Spleen (tissue), 11 donors: ENCODE data around the gene ERCC2. TPM values are rescaled to one million over a fixed set of nuclear protein-coding genes. Genes with fewer than 3 reads are reported as not detected.

Experiments used
- DNase-seq: peaks from one replicate; pipeline ENCODE4 v3.0.0-alpha.2; 2020
- H3K27ac ChIP-seq, 8 donors: fragments of 200-600 bp; sonication (generic) in 7 of 8; 1 replicate in 4 of 8; 2 replicates in 4 of 8; pipeline versions ENCODE4 v1.5.0 to v1.8.0; 2016 to 2021; ENCODE audit warnings: inconsistent platforms in 4 of 8, mild to moderate bottlenecking in 4 of 8, moderate library complexity in 1 of 8
- H3K27me3 ChIP-seq, 7 donors: fragments of 200-600 bp; sonication (generic) in 6 of 7; replicated peaks in 1 of 7; 1 replicate in 4 of 7; 2 replicates in 3 of 7; pipeline versions ENCODE4 v1.5.0 to v1.8.0; 2016 to 2021; ENCODE audit warnings: inconsistent platforms in 3 of 7, mild to moderate bottlenecking in 1 of 7
- H3K36me3 ChIP-seq, 6 donors: fragments of 200-600 bp; sonication (generic) in 5 of 6; 1 replicate in 4 of 6; 2 replicates in 2 of 6; pipeline versions ENCODE4 v1.5.0 to v1.8.0; 2016 to 2021; ENCODE audit warnings: inconsistent platforms in 2 of 6
- H3K4me1 ChIP-seq, 6 donors: fragments of 200-600 bp; sonication (generic) in 5 of 6; 1 replicate in 3 of 6; 2 replicates in 3 of 6; pipeline versions ENCODE4 v1.5.0 to v1.8.0; 2016 to 2021; ENCODE audit warnings: inconsistent platforms in 3 of 6
- H3K4me3 ChIP-seq, 8 donors: fragments of 200-600 bp; sonication (generic) in 7 of 8; 1 replicate in 4 of 8; 2 replicates in 4 of 8; pipeline versions ENCODE4 v1.5.0 to v1.8.0; 2016 to 2021; ENCODE audit warnings: inconsistent platforms in 4 of 8, mild to moderate bottlenecking in 4 of 8, moderate library complexity in 2 of 8
- H3K9me3 ChIP-seq, 8 donors: fragments of 200-600 bp; sonication (generic) in 7 of 8; 1 replicate in 4 of 8; 2 replicates in 4 of 8; pipeline versions ENCODE4 v1.5.0 to v1.8.0; 2016 to 2021; ENCODE audit warnings: inconsistent platforms in 4 of 8
- POLR2A ChIP-seq, 3 donors: fragments of 450-650 bp; IDR thresholded peaks; one replicate each; pipeline ENCODE4 v1.5.1; 2017; ENCODE audit warnings: antibody characterized with exemption in 3 of 3, mild to moderate bottlenecking in 1 of 3
- POLR2AphosphoS5 ChIP-seq, 3 donors: sonication (generic); formaldehyde crosslinking; IDR thresholded peaks; one replicate each; pipeline ENCODE4 v1.5.1; 2017; ENCODE audit warnings: antibody characterized with exemption in 3 of 3
- WGBS, 5 donors: extraction: QIAGEN DNeasy Blood & Tissue Kit in 3 of 5; methylation state at CpG; one replicate each; pipeline versions ENCODE4 v1.1.5 to v1.1.7; 2013 to 2018; 5-methylcytosine and 5-hydroxymethylcytosine counted together
- intact Hi-C: fragments of 100-400 bp; cut with DNase I; formaldehyde crosslinking; loops from one replicate; pipeline ENCODE4 v1.15.0; 2023; ENCODE audit warnings: low total_unique reads
- polyA plus RNA-seq, 3 donors: library from polyadenylated mRNA; stranded (reverse); fragments of 200-250 nt; gene quantifications; one replicate each; pipeline ENCODE4 v1.2.1, GENCODE V29; 2013
- total RNA-seq, 7 donors: library from RNA; depleted of rRNA in 3 of 7; stranded (reverse); fragments of >200 nt in 3 of 7; fragmentation: NEBNext Ultra II Directional in 4 of 7; extraction: Animal tissue kit (Norgen Biotek cat#: 25700) in 4 of 7; gene quantifications; one replicate each; pipeline versions ENCODE4 v1.1.0 to v1.2.1, GENCODE V29; 2016 to 2021
- TF ChIP-seq, protein P1 (sequence below), 11 experiments: fragments of 200-600 bp in 7 of 11; fragments of 450-650 bp in 4 of 11; sonication (generic) in 4 of 11; IDR thresholded peaks in 8 of 11; conservative IDR thresholded peaks in 3 of 11; 1 replicate in 7 of 11; 2 replicates in 4 of 11; pipeline versions ENCODE4 v1.4.0 to v1.8.0; 2016 to 2021; ENCODE audit warnings: antibody characterized with exemption in 11 of 11, inconsistent platforms in 4 of 11, mild to moderate bottlenecking in 1 of 11
- donor health status: healthy with polysubstance abuse.
- donor health status: DM: no; HTN: no; CAD: no; lungs with moderate emphysema.
- donor health status: DM: no; HTN: no; CAD: no.
- donor health status: Bipolar disorder and iron deficiency.
- donor health status: healthy.
- donor health status: DM: no; HTN: no; CAD: no.
- donor health status: DM: yes; HTN: yes; CAD: no.

Gene ERCC2
- total and polyA plus RNA-seq, 10 donors: 11.5 to 22.1 (median 16.0) TPM

DNA sequence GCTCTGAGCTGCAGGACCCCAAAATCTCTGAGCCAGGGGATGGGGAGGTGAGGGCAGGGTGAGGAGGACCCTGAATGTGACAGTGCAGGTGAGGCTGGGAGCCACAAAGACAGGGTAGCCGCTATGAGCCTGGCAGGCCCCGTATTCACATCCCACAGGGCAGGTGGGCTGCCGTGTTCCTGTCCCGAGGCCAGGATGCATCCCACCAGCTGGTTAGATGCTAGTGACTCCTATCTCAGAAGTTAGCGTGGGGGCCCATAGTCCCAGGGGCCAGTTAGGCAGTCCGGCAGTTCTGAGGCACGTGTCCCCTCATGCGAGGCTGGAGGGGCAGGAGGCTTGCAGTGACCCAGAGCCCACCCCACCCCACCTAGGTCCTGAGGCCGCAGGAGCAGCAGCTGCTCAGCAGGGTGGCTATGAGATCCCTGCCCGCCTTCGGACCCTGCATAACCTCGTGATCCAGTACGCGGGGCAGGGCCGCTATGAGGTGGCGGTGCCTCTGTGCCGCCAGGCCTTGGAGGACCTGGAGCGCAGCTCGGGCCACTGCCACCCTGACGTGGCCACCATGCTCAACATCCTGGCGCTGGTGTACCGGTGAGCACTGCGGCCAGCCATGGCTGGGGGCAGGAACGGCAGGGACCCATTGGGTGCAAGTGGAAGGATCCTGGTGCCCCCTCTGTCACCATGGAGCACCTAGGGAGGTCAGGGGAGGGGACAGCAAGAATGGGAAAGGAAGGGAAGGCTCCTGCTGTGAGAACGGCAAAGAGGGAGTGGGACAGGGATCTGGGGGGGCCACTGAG lies 22.6 kb downstream of the ERCC2 start:
- intact Hi-C loops: no loop called here
- peaks cover 0 to 29% (median 20%) of the 10 kb centered on the region in 6 donors for H3K36me3 ChIP-seq
- TF ChIP-seq POLR2A (IDR thresholded peaks at IDR 0.05): no peak
- TF ChIP-seq, protein P1, sequence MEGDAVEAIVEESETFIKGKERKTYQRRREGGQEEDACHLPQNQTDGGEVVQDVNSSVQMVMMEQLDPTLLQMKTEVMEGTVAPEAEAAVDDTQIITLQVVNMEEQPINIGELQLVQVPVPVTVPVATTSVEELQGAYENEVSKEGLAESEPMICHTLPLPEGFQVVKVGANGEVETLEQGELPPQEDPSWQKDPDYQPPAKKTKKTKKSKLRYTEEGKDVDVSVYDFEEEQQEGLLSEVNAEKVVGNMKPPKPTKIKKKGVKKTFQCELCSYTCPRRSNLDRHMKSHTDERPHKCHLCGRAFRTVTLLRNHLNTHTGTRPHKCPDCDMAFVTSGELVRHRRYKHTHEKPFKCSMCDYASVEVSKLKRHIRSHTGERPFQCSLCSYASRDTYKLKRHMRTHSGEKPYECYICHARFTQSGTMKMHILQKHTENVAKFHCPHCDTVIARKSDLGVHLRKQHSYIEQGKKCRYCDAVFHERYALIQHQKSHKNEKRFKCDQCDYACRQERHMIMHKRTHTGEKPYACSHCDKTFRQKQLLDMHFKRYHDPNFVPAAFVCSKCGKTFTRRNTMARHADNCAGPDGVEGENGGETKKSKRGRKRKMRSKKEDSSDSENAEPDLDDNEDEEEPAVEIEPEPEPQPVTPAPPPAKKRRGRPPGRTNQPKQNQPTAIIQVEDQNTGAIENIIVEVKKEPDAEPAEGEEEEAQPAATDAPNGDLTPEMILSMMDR (IDR thresholded peaks at IDR 0.05 in 8 of 11, conservative IDR thresholded peaks at IDR 0.05 in 3 of 11): no peak
- TF ChIP-seq POLR2AphosphoS5 (IDR thresholded peaks at IDR 0.05): peak in 1 of 3 donors; percentile 30

DNA sequence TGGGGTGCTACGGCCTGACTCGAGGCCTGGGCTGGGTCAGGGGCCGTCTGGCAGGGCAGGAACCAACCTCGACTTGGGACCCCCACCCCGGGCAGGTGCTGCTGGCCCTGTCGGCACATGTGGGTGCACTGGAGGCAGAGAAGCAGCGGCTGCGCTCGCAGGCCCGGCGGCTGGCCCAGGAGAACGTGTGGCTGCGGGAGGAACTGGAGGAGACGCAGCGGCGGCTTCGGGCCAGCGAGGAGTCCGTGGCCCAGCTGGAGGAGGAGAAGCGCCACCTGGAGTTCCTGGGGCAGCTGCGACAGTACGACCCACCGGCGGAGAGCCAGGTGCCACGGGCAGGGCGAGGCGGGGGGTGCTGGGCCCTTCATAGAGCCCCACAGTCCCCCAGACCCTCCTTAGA lies 23.9 kb downstream of the ERCC2 start:
- Histone ChIP-seq H3K9me3 (no peaks in the 10 kb centered on the region), H3K4me1 (no peaks in the 10 kb centered on the region), H3K36me3 (peaks cover 0 to 15% (median 8%) of the 10 kb centered on the region in 6 donors), H3K27me3 (peaks cover 0 to 59% (median 9%) of the 10 kb centered on the region in 7 donors), H3K4me3 (no peak overlapping the region), H3K27ac (no peak overlapping the region)
- 31 to 44% (median 37%) methylated on average over 22 to 27 of the region's 27 CpGs for WGBS, 5 donors
- TF ChIP-seq POLR2AphosphoS5 (IDR thresholded peaks at IDR 0.05): peak in 1 of 3 donors; percentile 8
- TF ChIP-seq POLR2A (IDR thresholded peaks at IDR 0.05): no peak
- DNase-seq: no peak
- intact Hi-C loops: no loop called here

More for the DNA sequence above, 22.6 kb downstream of the ERCC2 start:
- Histone ChIP-seq H3K4me1 (no peaks in the 10 kb centered on the region), H3K27me3 (peaks cover 0 to 46% (median 6%) of the 10 kb centered on the region in 7 donors), H3K9me3 (no peaks in the 10 kb centered on the region), H3K27ac (no peak overlapping the region), H3K4me3 (no peak overlapping the region)
- no peak for DNase-seq
- 72 to 82% (median 79%) methylated on average over 12 to 25 of the region's 25 CpGs for WGBS, 5 donors

DNA sequence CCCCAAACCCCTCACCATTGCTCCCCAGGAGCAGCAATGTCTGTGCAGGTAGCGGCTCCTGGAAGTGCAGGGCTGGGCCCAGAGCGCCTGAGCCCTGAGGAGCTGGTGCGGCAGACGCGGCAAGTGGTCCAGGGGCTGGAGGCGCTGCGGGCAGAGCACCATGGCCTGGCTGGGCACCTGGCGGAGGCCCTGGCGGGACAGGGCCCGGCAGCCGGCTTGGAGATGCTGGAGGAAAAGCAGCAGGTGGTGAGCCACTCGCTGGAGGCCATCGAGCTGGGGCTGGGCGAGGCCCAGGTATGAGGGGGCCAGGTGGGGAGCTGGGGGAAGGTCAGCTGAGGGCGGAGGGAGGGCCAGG lies 24.9 kb downstream of the ERCC2 start:
- intact Hi-C loops: no loop called here
- TF ChIP-seq, protein P1 (IDR thresholded peaks at IDR 0.05 in 8 of 11, conservative IDR thresholded peaks at IDR 0.05 in 3 of 11): no peak
- TF ChIP-seq POLR2AphosphoS5 (IDR thresholded peaks at IDR 0.05) (no peak), POLR2A (IDR thresholded peaks at IDR 0.05) (no peak)
- H3K4me3 ChIP-seq: no peak overlapping the region
- H3K27me3 ChIP-seq: peaks cover 0 to 69% (median 13%) of the 10 kb centered on the region in 7 donors
- peaks cover 0 to 6% (median 5%) of the 10 kb centered on the region in 6 donors for H3K4me1 ChIP-seq
- no peaks in the 10 kb centered on the region for H3K9me3 ChIP-seq
- WGBS, 5 donors: 81 to 91% (median 88%) methylated on average over 6 to 15 of the region's 15 CpGs
- no peak for DNase-seq
- H3K27ac ChIP-seq: no peak overlapping the region
- H3K36me3 ChIP-seq: peaks cover 0 to 6% (median 0%) of the 10 kb centered on the region in 6 donors

DNA sequence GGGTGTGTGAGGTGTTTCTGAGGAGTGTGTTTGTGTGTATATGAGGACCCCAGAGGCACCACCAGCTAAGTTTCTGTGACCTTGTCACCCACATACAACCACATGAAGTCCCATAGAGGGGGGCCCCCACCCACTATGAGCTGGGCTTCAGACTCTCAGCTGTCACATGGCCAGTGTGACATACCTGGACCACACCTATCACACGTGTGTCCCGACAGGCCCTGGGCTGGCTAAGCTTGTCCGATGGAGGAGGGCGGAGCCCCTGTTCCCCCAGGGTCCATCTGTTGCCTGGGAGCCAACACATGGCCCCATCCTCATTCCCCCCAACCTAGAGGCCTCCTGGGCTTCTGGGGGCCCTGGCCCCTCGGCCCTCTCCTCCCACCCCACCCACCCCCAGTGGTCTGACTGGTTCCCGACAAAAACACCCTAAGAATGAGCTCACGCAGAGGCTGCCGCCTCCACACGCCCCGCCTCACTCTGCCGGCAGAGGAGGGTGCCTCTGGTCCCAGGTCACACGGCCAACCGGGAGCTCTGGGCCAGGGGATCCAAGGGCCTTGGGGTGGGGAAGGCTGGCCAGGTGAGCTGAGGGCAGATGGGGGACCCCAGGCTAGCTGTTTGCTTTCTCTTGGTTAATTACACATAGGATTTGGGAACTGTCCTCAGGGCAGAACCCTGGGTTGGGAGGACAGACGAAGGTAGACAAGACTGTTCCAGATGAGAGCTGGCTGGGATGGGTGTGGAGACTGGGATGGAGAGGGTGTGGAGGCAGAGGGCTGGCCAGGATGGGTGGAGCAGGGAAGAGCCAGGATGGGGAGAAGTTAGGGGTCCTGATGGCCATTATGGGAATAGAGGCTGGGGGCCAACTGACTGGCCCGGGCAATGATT lies 25.5 kb downstream of the ERCC2 start:
- Histone ChIP-seq H3K27ac (no peak overlapping the region), H3K4me1 (peaks cover 0 to 11% (median 7%) of the 10 kb centered on the region in 6 donors), H3K4me3 (no peak overlapping the region), H3K9me3 (no peaks in the 10 kb centered on the region), H3K27me3 (peaks cover 0 to 75% (median 20%) of the 10 kb centered on the region in 7 donors), H3K36me3 (no peaks in the 10 kb centered on the region)
- TF ChIP-seq POLR2A (IDR thresholded peaks at IDR 0.05): no peak
- TF ChIP-seq, protein P1 (IDR thresholded peaks at IDR 0.05 in 8 of 11, conservative IDR thresholded peaks at IDR 0.05 in 3 of 11): no peak
- TF ChIP-seq POLR2AphosphoS5 (IDR thresholded peaks at IDR 0.05): no peak
- intact Hi-C loops: no loop called here
- DNase-seq: no peak
- 58 to 70% (median 62%) methylated on average over 9 to 15 of the region's 15 CpGs for WGBS, 5 donors
